ENCODE measurements around the gene ZNF783.

Gene ZNF783

DNA sequence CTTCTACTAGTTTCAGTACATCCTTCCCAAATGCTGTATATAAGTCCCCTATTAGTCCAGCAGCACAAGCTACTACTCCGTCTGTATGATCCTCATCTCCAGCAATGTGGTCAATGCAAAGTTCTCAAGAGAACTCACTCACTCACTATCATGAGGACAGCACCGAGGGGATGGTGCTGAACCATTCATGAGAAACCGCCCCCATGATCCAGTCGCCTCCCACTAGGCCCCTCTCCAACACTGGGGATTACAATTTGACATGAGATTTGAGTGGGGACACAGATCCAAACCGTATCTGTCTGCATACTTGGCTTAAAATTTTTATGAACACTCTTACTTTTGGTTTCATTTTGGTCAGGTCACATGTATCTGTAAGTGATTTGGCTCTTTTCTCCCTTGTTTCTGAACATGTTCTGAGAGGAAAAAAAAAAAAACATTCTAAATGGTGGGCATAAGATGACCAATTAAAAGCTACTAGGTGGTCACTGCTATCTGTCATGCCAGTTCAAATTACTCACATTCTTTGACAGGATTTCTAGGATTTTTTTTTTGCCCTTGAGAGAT is 60.1 kb downstream of the ZNF783 start:
- Histone ChIP-seq H2AFZ (ENCODE audit: low read length) (no peak overlapping the region), H3K9me2 (ENCODE audit: low read depth, low read length) (no peaks in the 10 kb centered on the region), H3F3A (ENCODE audit: insufficient read depth, low read length) (no peaks in the 10 kb centered on the region), H3K79me2 (ENCODE audit: insufficient read depth, low read length) (no peaks in the 10 kb centered on the region), H3K9me3 (ENCODE audit: low read length) (peaks cover 8% of the 10 kb centered on the region), H3K27me3 (ENCODE audit: insufficient read depth, low read length) (no peaks in the 10 kb centered on the region; the same call in 1 of the 2 replicates), H3K27ac (ENCODE audit: low read depth, low read length, poor library complexity, severe bottlenecking) (no peak overlapping the region), H3K4me2 (ENCODE audit: low read length) (peak overlapping the region; percentile 52), H4K20me1 (ENCODE audit: insufficient read depth, low read length) (no peaks in the 10 kb centered on the region), H3K4me1 (ENCODE audit: insufficient read depth, low read length, severe bottlenecking) (no peaks in the 10 kb centered on the region), H3K36me3 (ENCODE audit: insufficient read depth, low read length) (no peaks in the 10 kb centered on the region), H3K4me3 (ENCODE audit: low read depth, low read length, poor library complexity, severe bottlenecking) (peak overlapping the region; percentile 41), H3K9ac (ENCODE audit: low read length) (no peak overlapping the region)
- TF ChIP-seq EZH2 (IDR thresholded peaks at IDR 0.05; ENCODE audit: borderline replicate concordance, low read length) = no peak
- TF ChIP-seq, protein P1, sequence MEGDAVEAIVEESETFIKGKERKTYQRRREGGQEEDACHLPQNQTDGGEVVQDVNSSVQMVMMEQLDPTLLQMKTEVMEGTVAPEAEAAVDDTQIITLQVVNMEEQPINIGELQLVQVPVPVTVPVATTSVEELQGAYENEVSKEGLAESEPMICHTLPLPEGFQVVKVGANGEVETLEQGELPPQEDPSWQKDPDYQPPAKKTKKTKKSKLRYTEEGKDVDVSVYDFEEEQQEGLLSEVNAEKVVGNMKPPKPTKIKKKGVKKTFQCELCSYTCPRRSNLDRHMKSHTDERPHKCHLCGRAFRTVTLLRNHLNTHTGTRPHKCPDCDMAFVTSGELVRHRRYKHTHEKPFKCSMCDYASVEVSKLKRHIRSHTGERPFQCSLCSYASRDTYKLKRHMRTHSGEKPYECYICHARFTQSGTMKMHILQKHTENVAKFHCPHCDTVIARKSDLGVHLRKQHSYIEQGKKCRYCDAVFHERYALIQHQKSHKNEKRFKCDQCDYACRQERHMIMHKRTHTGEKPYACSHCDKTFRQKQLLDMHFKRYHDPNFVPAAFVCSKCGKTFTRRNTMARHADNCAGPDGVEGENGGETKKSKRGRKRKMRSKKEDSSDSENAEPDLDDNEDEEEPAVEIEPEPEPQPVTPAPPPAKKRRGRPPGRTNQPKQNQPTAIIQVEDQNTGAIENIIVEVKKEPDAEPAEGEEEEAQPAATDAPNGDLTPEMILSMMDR (IDR thresholded peaks at IDR 0.05; ENCODE audit: low read length) = no peak

DNA sequence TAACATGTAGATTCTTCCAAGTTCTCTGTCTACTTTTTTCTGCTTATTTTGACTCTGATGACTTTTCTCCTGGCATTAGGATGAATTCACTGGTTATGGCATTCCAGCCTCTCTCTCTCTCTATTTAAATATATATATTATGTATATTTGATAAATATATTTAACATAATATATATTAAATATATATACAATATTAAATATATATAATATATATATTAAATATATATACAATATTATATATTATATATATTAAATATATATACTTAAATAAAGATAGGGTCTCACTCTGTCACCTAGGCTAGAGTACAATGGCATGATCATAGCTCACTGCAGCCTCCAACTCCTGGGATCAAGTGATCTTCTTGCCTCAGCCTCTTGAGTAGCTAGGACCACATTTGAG is 60.7 kb downstream of the ZNF783 start:
- no peaks in the 10 kb centered on the region for H4K20me1 ChIP-seq (ENCODE audit: insufficient read depth, low read length)
- H3K4me3 ChIP-seq (ENCODE audit: low read depth, low read length, poor library complexity, severe bottlenecking) = no peak overlapping the region
- H3F3A ChIP-seq (ENCODE audit: insufficient read depth, low read length) = no peaks in the 10 kb centered on the region
- TF ChIP-seq EZH2 (IDR thresholded peaks at IDR 0.05; ENCODE audit: borderline replicate concordance, low read length) = no peak
- TF ChIP-seq, protein P1 (IDR thresholded peaks at IDR 0.05; ENCODE audit: low read length) = no peak
- H3K79me2 ChIP-seq (ENCODE audit: insufficient read depth, low read length) = no peaks in the 10 kb centered on the region
- no peaks in the 10 kb centered on the region for H3K9me2 ChIP-seq (ENCODE audit: low read depth, low read length)
- no peak overlapping the region for H2AFZ ChIP-seq (ENCODE audit: low read length)
- H3K9me3 ChIP-seq (ENCODE audit: low read length) = peaks cover 8% of the 10 kb centered on the region
- H3K4me2 ChIP-seq (ENCODE audit: low read length) = no peak overlapping the region
- no peaks in the 10 kb centered on the region for H3K36me3 ChIP-seq (ENCODE audit: insufficient read depth, low read length)
- H3K27ac ChIP-seq (ENCODE audit: low read depth, low read length, poor library complexity, severe bottlenecking) = no peak overlapping the region
- H3K9ac ChIP-seq (ENCODE audit: low read length) = no peak overlapping the region
- no peaks in the 10 kb centered on the region; the same call in 1 of the 2 replicates for H3K27me3 ChIP-seq (ENCODE audit: insufficient read depth, low read length)
- no peaks in the 10 kb centered on the region for H3K4me1 ChIP-seq (ENCODE audit: insufficient read depth, low read length, severe bottlenecking)

DNA sequence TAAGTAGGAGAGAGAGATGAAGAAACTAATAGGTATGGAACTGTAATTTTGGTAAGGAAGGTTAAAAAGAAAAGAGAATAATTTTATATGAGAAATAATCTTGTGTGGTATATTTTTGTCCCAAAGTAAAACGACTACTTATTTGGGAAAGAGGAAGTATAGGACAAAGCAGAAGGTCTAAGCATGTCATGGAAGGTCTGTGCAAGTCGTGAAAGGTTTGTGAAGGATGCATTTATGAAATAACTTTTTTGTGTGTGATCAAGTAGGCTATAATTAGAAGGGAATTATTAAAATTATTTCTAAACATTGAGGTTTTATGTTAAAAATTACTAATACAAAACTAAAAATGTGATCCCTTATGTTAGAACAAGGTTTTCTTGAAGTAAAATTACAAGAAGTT is 63.3 kb downstream of the ZNF783 start:
- Histone ChIP-seq H3K4me1 (ENCODE audit: insufficient read depth, low read length, severe bottlenecking) (no peaks in the 10 kb centered on the region), H3K36me3 (ENCODE audit: insufficient read depth, low read length) (no peaks in the 10 kb centered on the region), H3K9ac (ENCODE audit: low read length) (no peak overlapping the region), H3K79me2 (ENCODE audit: insufficient read depth, low read length) (no peaks in the 10 kb centered on the region), H3K4me2 (ENCODE audit: low read length) (no peak overlapping the region), H3F3A (ENCODE audit: insufficient read depth, low read length) (no peaks in the 10 kb centered on the region), H3K9me3 (ENCODE audit: low read length) (peaks cover 8% of the 10 kb centered on the region), H4K20me1 (ENCODE audit: insufficient read depth, low read length) (no peaks in the 10 kb centered on the region), H2AFZ (ENCODE audit: low read length) (no peak overlapping the region), H3K4me3 (ENCODE audit: low read depth, low read length, poor library complexity, severe bottlenecking) (no peak overlapping the region), H3K27ac (ENCODE audit: low read depth, low read length, poor library complexity, severe bottlenecking) (no peak overlapping the region), H3K9me2 (ENCODE audit: low read depth, low read length) (no peaks in the 10 kb centered on the region), H3K27me3 (ENCODE audit: insufficient read depth, low read length) (no peaks in the 10 kb centered on the region; the same call in 1 of the 2 replicates)
- TF ChIP-seq, protein P1 (IDR thresholded peaks at IDR 0.05; ENCODE audit: low read length) = no peak
- TF ChIP-seq EZH2 (IDR thresholded peaks at IDR 0.05; ENCODE audit: borderline replicate concordance, low read length) = no peak

All from OCI-LY1 (cell line).